ENCODE measurements around the gene SYNPO2L. TPM values are rescaled to one million over a fixed set of nuclear protein-coding genes. Genes with fewer than 3 reads are reported as not detected.
A peak's percentile ranks its signal among the peaks of the same experiment; 100 is the strongest.

SYNPO2L gene
- total RNA-seq, 1 donor, result under 0.01 TPM

DNA sequence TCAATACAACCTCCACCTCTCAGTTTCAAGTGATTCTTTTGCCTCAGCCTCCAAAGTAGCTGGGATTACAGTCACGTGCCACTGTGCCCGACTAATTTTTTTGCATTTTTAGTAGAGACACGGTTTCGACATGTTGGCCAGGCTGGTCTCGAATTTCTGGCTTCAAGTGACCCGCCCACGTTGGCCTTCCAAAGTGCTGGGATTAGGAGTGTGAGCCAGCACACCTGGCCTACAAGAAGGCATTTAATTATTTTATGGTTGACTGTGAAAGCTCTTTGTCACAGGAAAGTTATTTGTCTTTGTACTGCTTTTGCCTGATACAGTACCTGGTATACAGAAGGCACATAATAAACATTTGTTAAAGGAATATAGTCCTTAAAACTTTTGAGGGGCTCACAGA lies 27.4 kb downstream of the SYNPO2L start:
- H4K20me1 ChIP-seq (ENCODE audit: insufficient read depth, low read length), result no peaks in the 10 kb centered on the region
- H3K27me3 ChIP-seq (ENCODE audit: insufficient read depth, low read length), result no peaks in the 10 kb centered on the region
- H2AFZ ChIP-seq (ENCODE audit: low read length), result no peak overlapping the region
- no peak overlapping the region for H3K4me3 ChIP-seq (ENCODE audit: insufficient read depth, low read length)
- no peak overlapping the region for H3K27ac ChIP-seq (ENCODE audit: low read depth, low read length)
- TF ChIP-seq, protein P1, sequence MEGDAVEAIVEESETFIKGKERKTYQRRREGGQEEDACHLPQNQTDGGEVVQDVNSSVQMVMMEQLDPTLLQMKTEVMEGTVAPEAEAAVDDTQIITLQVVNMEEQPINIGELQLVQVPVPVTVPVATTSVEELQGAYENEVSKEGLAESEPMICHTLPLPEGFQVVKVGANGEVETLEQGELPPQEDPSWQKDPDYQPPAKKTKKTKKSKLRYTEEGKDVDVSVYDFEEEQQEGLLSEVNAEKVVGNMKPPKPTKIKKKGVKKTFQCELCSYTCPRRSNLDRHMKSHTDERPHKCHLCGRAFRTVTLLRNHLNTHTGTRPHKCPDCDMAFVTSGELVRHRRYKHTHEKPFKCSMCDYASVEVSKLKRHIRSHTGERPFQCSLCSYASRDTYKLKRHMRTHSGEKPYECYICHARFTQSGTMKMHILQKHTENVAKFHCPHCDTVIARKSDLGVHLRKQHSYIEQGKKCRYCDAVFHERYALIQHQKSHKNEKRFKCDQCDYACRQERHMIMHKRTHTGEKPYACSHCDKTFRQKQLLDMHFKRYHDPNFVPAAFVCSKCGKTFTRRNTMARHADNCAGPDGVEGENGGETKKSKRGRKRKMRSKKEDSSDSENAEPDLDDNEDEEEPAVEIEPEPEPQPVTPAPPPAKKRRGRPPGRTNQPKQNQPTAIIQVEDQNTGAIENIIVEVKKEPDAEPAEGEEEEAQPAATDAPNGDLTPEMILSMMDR (IDR thresholded peaks at IDR 0.05; ENCODE audit: extremely low read depth, low read depth, low read length), result no peak
- no peak overlapping the region for H3K4me2 ChIP-seq (ENCODE audit: insufficient read depth, low read length)
- H3K9me3 ChIP-seq (ENCODE audit: low read depth, low read length), result no peaks in the 10 kb centered on the region
- peaks cover 7% of the 10 kb centered on the region for H3K79me2 ChIP-seq (ENCODE audit: insufficient read depth, low read length)
- no peaks in the 10 kb centered on the region for H3K36me3 ChIP-seq (ENCODE audit: insufficient read depth, low read length)
- DNase-seq (ENCODE audit: insufficient read length, low spot score, missing footprints), result no peak
- H3K4me1 ChIP-seq (ENCODE audit: insufficient read depth, low read length), result peaks cover 5% of the 10 kb centered on the region

DNA sequence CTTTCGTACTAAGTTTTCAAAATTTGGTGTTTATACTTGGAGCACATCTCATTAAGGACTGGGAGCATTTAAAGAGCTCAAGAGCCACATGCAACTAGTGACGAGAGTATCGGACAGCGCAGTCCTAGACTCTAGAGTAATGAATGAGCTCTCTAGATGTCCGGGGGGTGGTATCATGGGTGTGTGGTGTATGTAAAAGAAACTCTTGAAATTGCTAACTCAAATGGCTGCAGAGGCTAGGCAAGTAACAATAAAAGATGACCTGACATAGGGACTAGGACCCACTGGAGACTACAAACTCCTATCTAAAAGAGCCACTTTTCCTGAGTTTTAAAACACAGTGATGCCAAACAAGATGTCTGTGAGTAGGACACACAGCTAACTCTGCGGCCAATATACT lies 28.5 kb downstream of the SYNPO2L start:
- no peaks in the 10 kb centered on the region for H3K9me3 ChIP-seq (ENCODE audit: low read depth, low read length)
- no peak overlapping the region for H3K27ac ChIP-seq (ENCODE audit: low read depth, low read length)
- H3K4me2 ChIP-seq (ENCODE audit: insufficient read depth, low read length), result no peak overlapping the region
- no peak overlapping the region for H3K4me3 ChIP-seq (ENCODE audit: insufficient read depth, low read length)
- H3K4me1 ChIP-seq (ENCODE audit: insufficient read depth, low read length), result peaks cover 5% of the 10 kb centered on the region
- TF ChIP-seq, protein P1 (IDR thresholded peaks at IDR 0.05; ENCODE audit: extremely low read depth, low read depth, low read length), result no peak
- no peak overlapping the region for H2AFZ ChIP-seq (ENCODE audit: low read length)
- H3K27me3 ChIP-seq (ENCODE audit: insufficient read depth, low read length), result no peaks in the 10 kb centered on the region
- DNase-seq (ENCODE audit: insufficient read length, low spot score, missing footprints), result no peak
- H3K36me3 ChIP-seq (ENCODE audit: insufficient read depth, low read length), result no peaks in the 10 kb centered on the region
- H3K79me2 ChIP-seq (ENCODE audit: insufficient read depth, low read length), result peaks cover 7% of the 10 kb centered on the region
- no peaks in the 10 kb centered on the region for H4K20me1 ChIP-seq (ENCODE audit: insufficient read depth, low read length)

DNA sequence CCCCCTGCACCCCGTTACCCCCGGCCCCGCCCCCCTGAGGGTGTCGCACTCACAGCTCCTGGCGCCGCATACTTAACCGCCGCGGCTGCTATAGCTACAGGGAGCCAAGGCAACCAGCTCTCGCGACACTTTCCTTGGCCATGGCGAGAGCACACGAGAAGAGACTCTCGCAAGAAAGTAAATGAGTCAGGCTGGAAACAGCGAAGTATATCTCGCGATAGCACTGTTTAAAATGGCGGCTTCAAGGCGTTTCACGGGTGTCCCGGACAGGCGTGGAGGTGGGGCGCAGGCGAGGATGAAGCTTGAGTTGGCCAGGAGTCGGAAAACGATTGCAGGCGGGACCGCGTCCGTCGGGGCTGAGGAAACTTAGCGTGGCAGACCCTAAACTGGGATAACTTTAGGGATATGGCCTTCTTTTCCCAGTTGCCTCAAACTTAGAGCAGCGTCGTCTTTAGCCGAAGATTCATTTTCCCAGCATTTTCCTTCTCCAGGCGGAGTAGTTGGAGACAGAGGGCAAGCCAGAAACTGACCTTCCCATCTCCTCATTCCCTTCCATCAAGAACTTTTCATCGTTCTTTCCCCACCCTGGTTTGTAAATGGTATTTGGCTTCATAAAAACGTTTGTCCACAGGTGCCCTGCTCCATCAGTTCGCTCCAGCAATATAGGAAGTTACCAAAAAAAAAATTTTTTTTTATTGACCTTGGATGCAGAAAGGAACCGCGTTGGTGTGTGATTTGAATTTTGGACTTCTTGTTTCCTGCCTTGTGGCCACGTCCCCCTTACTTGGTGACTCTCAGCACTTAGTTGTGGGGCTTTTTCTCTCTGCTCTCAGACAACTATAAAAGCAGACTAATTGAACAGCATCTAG lies 29.7 kb downstream of the SYNPO2L start:
- Histone ChIP-seq H3K27me3 (ENCODE audit: insufficient read depth, low read length) (no peaks in the 10 kb centered on the region), H3K4me2 (ENCODE audit: insufficient read depth, low read length) (peak overlapping the region; percentile 97), H3K9me3 (ENCODE audit: low read depth, low read length) (no peaks in the 10 kb centered on the region), H3K79me2 (ENCODE audit: insufficient read depth, low read length) (peaks cover 7% of the 10 kb centered on the region), H3K27ac (ENCODE audit: low read depth, low read length) (peak overlapping the region; percentile 92), H3K4me3 (ENCODE audit: insufficient read depth, low read length) (peak overlapping the region; percentile 98), H3K4me1 (ENCODE audit: insufficient read depth, low read length) (peaks cover 5% of the 10 kb centered on the region), H4K20me1 (ENCODE audit: insufficient read depth, low read length) (no peaks in the 10 kb centered on the region), H2AFZ (ENCODE audit: low read length) (peak overlapping the region; percentile 96), H3K36me3 (ENCODE audit: insufficient read depth, low read length) (no peaks in the 10 kb centered on the region)
- TF ChIP-seq, protein P1 (IDR thresholded peaks at IDR 0.05; ENCODE audit: extremely low read depth, low read depth, low read length), result no peak
- DNase-seq (ENCODE audit: insufficient read length, low spot score, missing footprints), result peak; percentile 97
